HepG2 (cell line): ENCODE measurements around the gene PANX1. TPM values are rescaled to one million over a fixed set of nuclear protein-coding genes. Genes with fewer than 3 reads are reported as not detected.

Experiments used
- ATAC-seq: fragments of 200-7000 bp; cut with Tn5 transposase; 3 replicates; pipeline ENCODE4 v1.9.1; 2020; ENCODE audit warnings: mild to moderate bottlenecking, moderate library complexity
- BruUV-seq: library from RNA; stranded (reverse); fragments of 400-500 nt; replicated peaks from 2 replicates; lab custom pipeline; 2021; lab: Mats Ljungman, UMichigan
- CTCF ChIA-PET: fragments of 300-600 bp; formaldehyde crosslinking; extraction: SDS; loops from one replicate; lab custom pipeline; 2021; ENCODE audit warnings: low total read pairs, inconsistent platforms, low intra/inter-chr PET ratio; lab: Yijun Ruan, JAX
- POLR2A ChIA-PET: fragments of 350-600 bp; sonication (Branson Sonifier 250); formaldehyde crosslinking; loops from one replicate; lab custom pipeline; 2020; ENCODE audit warnings: antibody characterized with exemption, inconsistent platforms; lab: Yijun Ruan, JAX
- DNase-seq: peaks from one replicate; pipeline ENCODE4 v3.0.0-alpha.2; 2015; ENCODE audit warnings: low spot score
- FAIRE-seq: peaks from 3 replicates; lab custom pipeline; 2011; peaks lifted over from hg19 to GRCh38; lab: Jason Lieb, UNC
- H2AFZ ChIP-seq: one replicate; pipeline ENCODE4 v1.6.1; 2011; ENCODE audit warnings: low read length, inconsistent platforms
- H3K27ac ChIP-seq: fragments of 300-600 bp; 3 replicates; pipeline ENCODE4 v1.8.0; 2011; ENCODE audit warnings: mixed run types, mild to moderate bottlenecking, mixed read lengths, low read length, inconsistent platforms; ENCODE audit not compliant: insufficient read depth; ENCODE audit errors: extremely low read length
- H3K27me3 ChIP-seq, 2 experiments: fragments of 200-600 bp in 1 of 2; 2 replicates in 1 of 2; 3 replicates in 1 of 2; pipeline versions ENCODE4 v1.6.0 to v1.8.0; 2011; ENCODE audit warnings: low read length in 2 of 2, mild to moderate bottlenecking in 2 of 2, moderate library complexity in 2 of 2, inconsistent platforms in 1 of 2; ENCODE audit not compliant: insufficient read depth in 2 of 2, control insufficient read depth in 1 of 2
- H3K36me3 ChIP-seq, 2 experiments: fragments of 200-600 bp in 1 of 2; replicated peaks in 1 of 2; 2 replicates in 1 of 2; 3 replicates in 1 of 2; pipeline versions ENCODE4 v1.5.1 to v1.8.0; 2011; ENCODE audit warnings: low read length in 2 of 2, inconsistent platforms in 1 of 2; ENCODE audit not compliant: insufficient read depth in 2 of 2, control insufficient read depth in 1 of 2
- H3K4me1 ChIP-seq: 2 replicates; pipeline ENCODE4 v1.5.1; 2012; ENCODE audit warnings: low read length, inconsistent platforms; ENCODE audit not compliant: insufficient read depth
- H3K4me2 ChIP-seq: 2 replicates; pipeline ENCODE4 v1.6.0; 2011; ENCODE audit warnings: low read depth, low read length, inconsistent platforms
- H3K4me3 ChIP-seq, 3 experiments: fragments of 200-600 bp in 1 of 3; sonication (generic), shearing (Covaris generic) in 1 of 3; replicated peaks in 1 of 3; 2 replicates each; pipeline ENCODE4 v1.5.1; 2011 to 2016; ENCODE audit warnings: low read length in 3 of 3, inconsistent platforms in 2 of 3, low read depth in 2 of 3, mild to moderate bottlenecking in 2 of 3, control low read depth in 1 of 3, mixed read lengths in 1 of 3; ENCODE audit not compliant: insufficient read depth in 1 of 3
- H3K79me2 ChIP-seq: one replicate; pipeline ENCODE4 v1.6.1; 2011; ENCODE audit warnings: low read length, inconsistent platforms; ENCODE audit not compliant: insufficient read depth
- H3K9ac ChIP-seq: 2 replicates; pipeline ENCODE4 v1.6.0; 2011; ENCODE audit warnings: mild to moderate bottlenecking, low read depth, low read length, inconsistent platforms; ENCODE audit not compliant: insufficient read depth
- H3K9me3 ChIP-seq: 2 replicates; pipeline ENCODE4 v1.5.1; 2012; ENCODE audit warnings: mild to moderate bottlenecking, low read length
- H4K20me1 ChIP-seq: 2 replicates; pipeline ENCODE4 v1.6.0; 2011; ENCODE audit warnings: inconsistent platforms, mild to moderate bottlenecking, low read length, moderate library complexity; ENCODE audit not compliant: insufficient read depth
- BHLHE40 ChIP-seq: IDR thresholded peaks from 2 replicates; pipeline ENCODE4 v1.6.1; 2011; ENCODE audit warnings: low read length, improper control_type of control experiment
- CENPX ChIP-seq: sonication (generic); formaldehyde crosslinking; IDR thresholded peaks from 2 replicates; pipeline ENCODE4 v1.9.0; 2021; ENCODE audit warnings: mild to moderate bottlenecking, missing genetic modification reagents, moderate library complexity
- KLF9 ChIP-seq: IDR thresholded peaks from 2 replicates; pipeline ENCODE4 v1.6.1; 2016; ENCODE audit warnings: low read depth
- MBNL3 ChIP-seq: fragments of 250-450 bp; sonication (Bioruptor Pico); conservative IDR thresholded peaks from 2 replicates; pipeline ENCODE4 v1.8.0; 2022; ENCODE audit warnings: mild to moderate bottlenecking, inconsistent platforms
- MYC ChIP-seq: sonication (generic); formaldehyde crosslinking; IDR thresholded peaks from 2 replicates; pipeline ENCODE4 v1.9.0; 2021; ENCODE audit warnings: missing genetic modification reagents, borderline replicate concordance
- PPARG ChIP-seq: conservative IDR thresholded peaks from 2 replicates; pipeline ENCODE4 v1.6.1; 2016; ENCODE audit warnings: missing biosample characterization, missing genetic modification reagents
- SP2 ChIP-seq: sonication (generic); formaldehyde crosslinking; IDR thresholded peaks from 2 replicates; pipeline ENCODE4 v1.5.1; 2020; ENCODE audit warnings: mild to moderate bottlenecking, missing genetic modification reagents
- TBX3 ChIP-seq: fragments of 450-650 bp; IDR thresholded peaks from 2 replicates; pipeline ENCODE4 v1.6.1; 2017; ENCODE audit warnings: antibody characterized with exemption, mild to moderate bottlenecking, inconsistent platforms, borderline replicate concordance
- YEATS4 ChIP-seq: sonication (generic); formaldehyde crosslinking; IDR thresholded peaks from 2 replicates; pipeline ENCODE4 v1.4.0; 2020; ENCODE audit warnings: missing genetic modification reagents, borderline replicate concordance
- ZFP90 ChIP-seq: sonication (generic); formaldehyde crosslinking; IDR thresholded peaks from 2 replicates; pipeline ENCODE4 v1.8.0; 2022; ENCODE audit warnings: missing genetic modification reagents, mild to moderate bottlenecking, inconsistent platforms, borderline replicate concordance
- ZNF296 ChIP-seq: sonication (generic); formaldehyde crosslinking; conservative IDR thresholded peaks from 2 replicates; pipeline ENCODE4 v1.5.0; 2020; ENCODE audit warnings: mild to moderate bottlenecking, missing genetic modification reagents
- ZNF326 ChIP-seq: sonication (generic); formaldehyde crosslinking; IDR thresholded peaks from 2 replicates; pipeline ENCODE4 v1.4.0; 2020; ENCODE audit warnings: missing genetic modification reagents, borderline replicate concordance
- ZNF572 ChIP-seq: sonication (generic); formaldehyde crosslinking; IDR thresholded peaks from 2 replicates; pipeline ENCODE4 v1.5.1; 2020; ENCODE audit warnings: mild to moderate bottlenecking, missing genetic modification reagents
- WGBS: methylation state at CpG from one replicate; pipeline ENCODE4 v1.1.6; 2017; ENCODE audit warnings: low lambda C conversion rate; 5-methylcytosine and 5-hydroxymethylcytosine counted together
- in situ Hi-C: cut with HindIII; loops from 2 replicates; pipeline ENCODE4 v1.10.0; 2017; ENCODE audit warnings: low pct_unique_long_range_greater_than_20kb; ENCODE audit not compliant: extremely low pct_ligation_motif_present
- intact Hi-C: fragments of 100-400 bp; cut with micrococcal nuclease; formaldehyde crosslinking; loops from one replicate; pipeline ENCODE4 v1.10.0; 2022; ENCODE audit not compliant: unreplicated experiment
- polyA plus RNA-seq, 8 experiments: library from polyadenylated mRNA; depleted of rRNA in 3 of 8; stranded (reverse) in 7 of 8; unstranded in 1 of 8; fragments of >200 nt; fragmentation: Illumina TruSeq in 4 of 8; extraction: Trizol in 4 of 8; gene quantifications; 2 replicates each; pipeline versions ENCODE4 v1.2.1 to v1.2.3, GENCODE V29; 2011 to 2016; ENCODE audit warnings: low read depth in 4 of 8, missing spikeins in 1 of 8, mixed read lengths in 1 of 8; ENCODE audit not compliant: insufficient read depth in 1 of 8
- total RNA-seq, 5 experiments: library from RNA; depleted of rRNA; stranded (reverse); fragments of >200 nt; fragmentation: Illumina TruSeq; extraction: Trizol; gene quantifications; 2 replicates each; pipeline ENCODE4 v1.2.3, GENCODE V29; 2016; ENCODE audit warnings: low read depth in 1 of 5
- TF ChIP-seq, protein P1 (sequence below): sonication (generic); formaldehyde crosslinking; IDR thresholded peaks from 2 replicates; pipeline ENCODE4 v1.9.0; 2022; ENCODE audit warnings: low read depth, missing genetic modification reagents
- TF ChIP-seq, protein P2 (sequence below): IDR thresholded peaks from 2 replicates; pipeline ENCODE4 v1.6.1; 2012; ENCODE audit warnings: low read length, improper control_type of control experiment
- TF ChIP-seq, protein P3 (sequence below): IDR thresholded peaks from 2 replicates; pipeline ENCODE4 v1.6.1; 2016

Gene PANX1
- total and polyA plus RNA-seq, 2 of the 13 experiments (the other 11 are each of a cell fraction or from before 2014, with no cell fraction given): 8.3 to 24.8 TPM

DNA sequence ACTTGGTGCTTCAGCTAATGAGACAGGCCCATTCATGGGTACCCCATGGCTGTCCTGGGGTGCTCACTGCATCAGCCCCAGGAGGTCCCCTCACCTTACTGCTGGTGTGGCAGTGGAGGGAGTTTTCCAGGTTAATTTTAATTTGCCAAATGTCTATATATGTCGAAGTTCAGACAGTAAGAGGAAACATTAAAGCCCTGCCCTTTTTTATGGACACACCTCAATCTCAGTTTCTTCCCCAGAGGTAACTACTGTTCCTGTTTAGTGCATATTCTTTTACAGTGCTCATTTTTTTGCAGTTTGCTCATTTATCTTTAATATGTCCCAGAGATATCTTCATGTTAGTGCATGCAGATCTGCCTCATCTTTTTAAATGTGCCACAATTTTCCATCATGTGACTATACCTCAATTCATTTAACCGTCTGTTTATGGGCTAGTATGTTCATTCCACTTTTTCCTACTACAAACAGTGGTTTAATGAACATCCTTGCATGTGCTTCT, 11.6 kb downstream of the PANX1 start:
- Histone ChIP-seq H2AFZ (no peak overlapping the region), H3K9ac (no peak overlapping the region), H4K20me1 (peaks cover 9% of the 10 kb centered on the region), H3K36me3 (no peaks in the 10 kb centered on the region), H3K4me3 (no peak overlapping the region), H3K27me3 (no peaks in the 10 kb centered on the region), H3K4me1 (peaks cover 43% of the 10 kb centered on the region), H3K4me2 (no peak overlapping the region), H3K79me2 (peaks cover 53% of the 10 kb centered on the region), H3K9me3 (no peaks in the 10 kb centered on the region), H3K27ac (no peak overlapping the region)
- ATAC-seq (no peak), FAIRE-seq (no peak), DNase-seq (no peak)
- intact Hi-C loops (no loop called here), in situ Hi-C loops (no loop called here)
- no peak for TF ChIP-seq BHLHE40
- no peak for TF ChIP-seq ZNF296 (CRISPR knock-in tag)
- TF ChIP-seq SP2 (CRISPR knock-in tag): no peak
- TF ChIP-seq ZFP90: no peak
- TF ChIP-seq MYC (CRISPR knock-in tag): no peak
- no peak for TF ChIP-seq CENPX (CRISPR knock-in tag)
- TF ChIP-seq, protein P1, sequence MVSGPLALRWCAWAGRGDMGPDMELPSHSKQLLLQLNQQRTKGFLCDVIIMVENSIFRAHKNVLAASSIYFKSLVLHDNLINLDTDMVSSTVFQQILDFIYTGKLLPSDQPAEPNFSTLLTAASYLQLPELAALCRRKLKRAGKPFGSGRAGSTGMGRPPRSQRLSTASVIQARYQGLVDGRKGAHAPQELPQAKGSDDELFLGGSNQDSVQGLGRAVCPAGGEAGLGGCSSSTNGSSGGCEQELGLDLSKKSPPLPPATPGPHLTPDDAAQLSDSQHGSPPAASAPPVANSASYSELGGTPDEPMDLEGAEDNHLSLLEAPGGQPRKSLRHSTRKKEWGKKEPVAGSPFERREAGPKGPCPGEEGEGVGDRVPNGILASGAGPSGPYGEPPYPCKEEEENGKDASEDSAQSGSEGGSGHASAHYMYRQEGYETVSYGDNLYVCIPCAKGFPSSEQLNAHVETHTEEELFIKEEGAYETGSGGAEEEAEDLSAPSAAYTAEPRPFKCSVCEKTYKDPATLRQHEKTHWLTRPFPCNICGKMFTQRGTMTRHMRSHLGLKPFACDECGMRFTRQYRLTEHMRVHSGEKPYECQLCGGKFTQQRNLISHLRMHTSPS: no peak
- TF ChIP-seq, protein P2, sequence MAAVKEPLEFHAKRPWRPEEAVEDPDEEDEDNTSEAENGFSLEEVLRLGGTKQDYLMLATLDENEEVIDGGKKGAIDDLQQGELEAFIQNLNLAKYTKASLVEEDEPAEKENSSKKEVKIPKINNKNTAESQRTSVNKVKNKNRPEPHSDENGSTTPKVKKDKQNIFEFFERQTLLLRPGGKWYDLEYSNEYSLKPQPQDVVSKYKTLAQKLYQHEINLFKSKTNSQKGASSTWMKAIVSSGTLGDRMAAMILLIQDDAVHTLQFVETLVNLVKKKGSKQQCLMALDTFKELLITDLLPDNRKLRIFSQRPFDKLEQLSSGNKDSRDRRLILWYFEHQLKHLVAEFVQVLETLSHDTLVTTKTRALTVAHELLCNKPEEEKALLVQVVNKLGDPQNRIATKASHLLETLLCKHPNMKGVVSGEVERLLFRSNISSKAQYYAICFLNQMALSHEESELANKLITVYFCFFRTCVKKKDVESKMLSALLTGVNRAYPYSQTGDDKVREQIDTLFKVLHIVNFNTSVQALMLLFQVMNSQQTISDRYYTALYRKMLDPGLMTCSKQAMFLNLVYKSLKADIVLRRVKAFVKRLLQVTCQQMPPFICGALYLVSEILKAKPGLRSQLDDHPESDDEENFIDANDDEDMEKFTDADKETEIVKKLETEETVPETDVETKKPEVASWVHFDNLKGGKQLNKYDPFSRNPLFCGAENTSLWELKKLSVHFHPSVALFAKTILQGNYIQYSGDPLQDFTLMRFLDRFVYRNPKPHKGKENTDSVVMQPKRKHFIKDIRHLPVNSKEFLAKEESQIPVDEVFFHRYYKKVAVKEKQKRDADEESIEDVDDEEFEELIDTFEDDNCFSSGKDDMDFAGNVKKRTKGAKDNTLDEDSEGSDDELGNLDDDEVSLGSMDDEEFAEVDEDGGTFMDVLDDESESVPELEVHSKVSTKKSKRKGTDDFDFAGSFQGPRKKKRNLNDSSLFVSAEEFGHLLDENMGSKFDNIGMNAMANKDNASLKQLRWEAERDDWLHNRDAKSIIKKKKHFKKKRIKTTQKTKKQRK: no peak
- no peak for TF ChIP-seq YEATS4 (CRISPR knock-in tag)
- TF ChIP-seq, protein P3, sequence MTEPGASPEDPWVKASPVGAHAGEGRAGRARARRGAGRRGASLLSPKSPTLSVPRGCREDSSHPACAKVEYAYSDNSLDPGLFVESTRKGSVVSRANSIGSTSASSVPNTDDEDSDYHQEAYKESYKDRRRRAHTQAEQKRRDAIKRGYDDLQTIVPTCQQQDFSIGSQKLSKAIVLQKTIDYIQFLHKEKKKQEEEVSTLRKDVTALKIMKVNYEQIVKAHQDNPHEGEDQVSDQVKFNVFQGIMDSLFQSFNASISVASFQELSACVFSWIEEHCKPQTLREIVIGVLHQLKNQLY (CRISPR knock-in tag): no peak
- no peak for TF ChIP-seq PPARG (CRISPR knock-in tag)
- no peak for TF ChIP-seq KLF9
- no peak for TF ChIP-seq ZNF326 (CRISPR knock-in tag)
- TF ChIP-seq MBNL3 (CRISPR knock-in tag): no peak
- no peak for TF ChIP-seq ZNF572 (CRISPR knock-in tag)
- TF ChIP-seq TBX3: no peak
- ChIA-PET POLR2A (interaction anchor here (1.7 kb wide), 1 partner anchor 11 kb away, joined by 5 read pairs; the partner anchor contains the start of gene PANX1), CTCF (no interaction called here)
- BruUV-seq: no TSS peak
- 100% methylated on average over 2 of the region's 2 CpGs for WGBS
